Stimulated activated naive CD8-positive, alpha-beta T cell treated with anti-CD3 and anti-CD28 coated beads, Interleukin-15, Interleukin-2, amounts not matched to agents 100 U/mL and 50 U/mL, for 24 hours (primary cell): ENCODE data around the gene SEMA7A.

Experiments used
- ATAC-seq: fragments of 150-1000 bp; cut with Tn5 transposase; one replicate; pipeline ENCODE4 v1.10.0; 2021
- DNase-seq: peaks from one replicate; pipeline ENCODE4 v3.0.0; 2021

The SEMA7A gene

DNA sequence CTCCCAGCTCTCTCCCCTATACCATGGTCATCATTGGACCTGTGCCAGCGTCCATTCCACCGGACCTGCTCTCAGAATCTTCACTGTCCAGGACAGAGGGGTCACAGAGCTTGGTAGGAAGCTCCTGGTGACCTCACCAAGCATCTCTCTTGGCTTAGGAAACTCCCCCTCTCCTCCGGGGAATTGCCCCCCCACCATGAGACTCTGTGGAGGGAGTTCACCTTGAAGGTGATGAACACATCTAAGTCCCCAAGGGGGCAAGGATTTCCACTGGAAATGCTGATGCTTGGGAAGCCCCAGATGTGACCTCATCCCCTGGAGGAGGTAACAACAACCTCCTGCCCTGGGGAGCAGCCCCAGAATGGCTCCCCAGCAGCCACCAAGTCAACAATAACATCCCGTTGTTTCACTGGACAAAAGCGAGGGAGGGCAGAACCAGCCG, 3.2 kb downstream of the SEMA7A start:
- ATAC-seq: peak; percentile 17
- peak; percentile 56 for DNase-seq

DNA sequence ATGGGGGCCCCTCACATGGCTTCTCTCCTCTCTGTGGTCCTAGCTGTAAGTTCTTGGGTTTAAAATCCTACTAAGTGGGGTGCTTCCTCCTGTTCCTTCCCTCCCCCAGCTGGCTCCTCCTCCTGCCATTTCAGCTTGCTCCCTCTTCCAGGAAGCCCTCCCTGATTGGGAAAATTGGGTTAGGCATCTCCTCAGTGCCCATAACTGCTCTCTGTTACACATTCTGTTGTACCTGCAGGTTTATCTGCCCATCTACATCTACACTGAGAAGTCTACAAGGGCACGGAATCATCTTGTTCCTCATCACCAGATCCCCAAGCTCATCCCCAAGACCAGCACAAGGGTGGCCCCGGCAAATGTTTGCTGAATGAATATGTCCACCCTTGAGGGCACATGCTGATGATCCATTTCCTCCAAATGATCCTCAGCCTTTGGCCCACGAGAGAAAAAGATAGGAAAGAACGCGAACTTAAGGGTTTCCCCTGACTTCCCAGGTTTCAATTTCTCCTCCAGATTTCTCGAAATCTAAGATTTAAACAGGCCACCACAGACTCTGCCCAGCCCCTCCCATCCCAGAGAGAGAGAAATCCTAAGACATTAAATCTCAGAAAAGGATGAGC, 3.9 kb downstream of the SEMA7A start:
- no peak for ATAC-seq
- DNase-seq: no peak

DNA sequence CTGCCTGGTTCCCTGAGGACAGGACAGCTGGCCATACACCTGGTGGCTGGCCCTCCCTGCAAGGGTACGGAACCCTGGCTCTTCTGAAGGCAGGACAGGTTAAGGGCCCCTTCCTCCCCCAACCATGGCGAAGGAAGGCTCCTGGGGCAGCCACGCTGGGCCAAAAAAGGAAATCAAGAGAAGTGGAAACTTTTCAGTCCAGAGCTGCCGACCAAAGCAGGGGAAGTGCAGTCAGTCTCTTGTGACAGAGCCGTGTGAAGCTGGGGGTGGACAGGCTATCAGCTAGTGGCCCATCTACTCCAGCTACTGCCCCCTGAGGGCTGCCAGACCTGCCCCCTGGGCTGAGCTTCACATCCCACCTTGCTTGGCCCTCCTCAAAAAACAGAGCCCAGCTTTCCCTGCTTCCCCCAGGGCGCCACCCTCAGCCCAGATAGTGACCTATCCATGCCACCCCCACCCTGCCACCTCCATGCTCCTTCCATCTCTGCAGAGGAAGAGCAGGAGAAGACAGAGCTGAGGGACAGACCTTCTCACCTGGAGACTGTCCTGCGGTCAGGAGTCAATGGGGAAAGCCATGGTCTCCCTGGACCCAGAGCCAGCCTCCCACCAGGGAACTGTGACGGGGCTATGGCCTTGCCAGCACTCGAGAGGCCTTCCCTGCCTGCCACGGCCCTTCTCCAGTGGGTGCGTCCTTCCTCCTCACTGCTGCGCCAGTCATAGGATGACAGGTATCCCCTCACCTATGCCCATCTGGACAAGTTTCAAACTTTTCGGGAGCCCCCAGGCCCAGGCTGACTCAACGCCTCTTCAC, 4.6 kb downstream of the SEMA7A start:
- ATAC-seq (no peak), DNase-seq (no peak)

DNA sequence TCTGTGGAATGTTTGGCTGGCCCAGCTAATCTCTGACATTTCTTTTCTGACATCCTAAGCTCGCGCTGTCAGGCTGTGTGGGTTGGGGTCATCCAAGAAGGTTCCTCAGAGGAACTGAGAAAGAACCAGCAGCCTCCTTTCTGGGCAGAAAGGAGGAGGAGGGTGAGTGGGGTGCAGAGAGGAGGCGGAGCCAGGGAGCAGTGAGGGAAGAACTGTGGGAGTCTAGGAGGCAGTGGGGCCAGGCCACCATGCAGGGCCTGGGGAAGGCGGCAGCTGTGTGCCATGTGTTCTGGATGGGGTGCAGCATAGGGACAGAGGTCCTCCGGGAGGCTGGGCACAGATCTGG, 5.3 kb downstream of the SEMA7A start:
- DNase-seq: no peak
- ATAC-seq: no peak

DNA sequence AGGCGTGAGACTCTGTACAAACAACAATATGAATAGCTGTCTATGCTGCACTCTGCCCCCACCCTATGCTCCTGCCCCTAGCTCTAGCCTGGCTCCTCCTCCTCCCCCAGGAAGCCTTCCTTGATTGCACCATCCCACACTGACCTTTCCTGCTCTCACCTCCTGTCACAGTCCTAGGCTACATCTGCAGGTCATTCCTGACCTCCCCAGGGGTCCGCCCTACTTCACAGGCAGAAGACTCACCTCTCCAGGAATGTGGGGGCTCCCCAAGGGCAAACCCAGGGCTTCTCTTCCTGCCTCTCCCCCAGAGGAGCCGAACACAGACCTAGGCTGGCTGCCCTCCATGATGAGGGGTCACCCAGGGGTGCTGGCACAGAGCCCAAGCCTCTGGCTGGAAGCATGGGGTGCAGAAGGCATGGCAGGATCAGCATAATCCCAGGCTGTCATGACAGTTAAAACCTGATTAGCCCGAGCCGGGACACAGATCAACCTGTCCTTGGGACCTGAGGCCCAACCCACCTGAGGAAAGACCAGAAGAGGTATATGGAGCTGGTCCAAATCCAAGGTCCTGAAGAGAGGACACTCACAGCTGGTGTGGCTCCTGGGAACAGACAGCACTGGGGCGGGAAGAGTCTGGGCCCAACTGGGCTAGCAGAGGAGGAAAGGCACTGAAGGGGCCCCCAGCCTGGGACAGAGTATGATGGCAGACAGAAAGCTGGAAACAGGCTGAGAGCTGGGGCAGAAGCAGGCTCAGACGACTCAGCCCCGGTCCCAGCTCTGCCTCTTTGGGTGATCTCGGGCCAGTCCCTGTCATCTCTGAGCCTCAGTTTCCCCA, 5.9 kb downstream of the SEMA7A start:
- no peak for ATAC-seq
- no peak for DNase-seq

DNA sequence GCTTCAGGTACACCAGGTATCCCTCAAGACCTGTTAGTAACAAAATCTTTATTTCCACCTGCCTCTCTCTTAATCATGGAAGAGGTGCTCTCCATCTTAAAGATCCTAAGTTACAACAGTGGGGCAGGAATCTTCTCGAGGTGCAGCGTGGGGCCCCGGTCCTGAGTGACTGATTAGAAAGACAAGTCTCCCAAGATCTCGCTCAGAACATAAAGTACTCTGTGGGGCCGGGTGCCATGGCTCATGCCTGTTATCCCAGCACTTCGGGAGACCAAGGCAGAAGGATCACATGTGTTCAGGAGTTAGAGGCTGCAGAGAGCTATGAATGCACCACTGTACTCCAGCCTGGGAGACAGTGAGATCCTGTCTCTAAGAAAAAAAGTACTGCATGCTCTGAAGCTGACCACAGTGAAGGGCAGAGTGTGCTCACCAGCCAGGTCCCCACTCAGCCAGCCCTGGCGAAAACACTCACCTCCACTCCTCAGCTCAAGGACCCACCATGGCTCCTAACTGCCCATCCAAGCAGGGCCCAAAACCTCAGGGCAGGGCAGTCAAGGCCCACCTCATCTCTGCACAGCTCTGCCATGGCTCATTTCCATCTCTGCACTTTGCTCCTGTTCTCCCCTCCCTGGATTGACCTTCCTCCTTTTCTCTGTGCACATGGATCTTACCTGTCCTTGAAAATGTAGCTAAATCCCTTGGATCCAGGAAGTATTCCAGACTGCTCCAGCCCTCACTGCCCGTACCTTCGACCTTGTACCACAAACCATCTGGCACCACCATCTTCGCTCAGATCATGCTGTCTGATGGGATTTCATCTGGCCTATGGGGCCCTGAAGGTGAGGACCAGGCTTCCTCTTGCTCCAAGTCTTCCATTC, 7.1 kb downstream of the SEMA7A start:
- DNase-seq: no peak
- no peak for ATAC-seq

DNA sequence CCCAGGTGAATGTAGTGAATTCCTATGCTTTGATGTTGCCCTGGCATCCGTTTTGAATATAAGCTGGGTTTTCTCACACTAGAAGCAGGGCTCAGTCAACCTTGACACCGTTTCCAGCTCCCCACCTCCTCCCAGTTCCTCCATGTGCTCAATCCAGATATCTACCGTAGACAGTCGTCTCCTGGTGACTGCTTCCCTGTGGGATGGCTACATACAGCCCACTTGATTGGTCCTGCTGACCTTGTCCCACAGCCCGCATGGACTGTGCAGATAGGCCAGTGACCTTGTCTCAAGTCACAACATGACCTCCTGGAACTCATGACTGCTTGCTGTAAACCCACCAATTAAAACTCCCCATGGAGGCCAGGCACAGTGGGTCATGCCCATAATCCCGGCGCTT, 8.1 kb downstream of the SEMA7A start:
- DNase-seq (no peak), ATAC-seq (no peak)

DNA sequence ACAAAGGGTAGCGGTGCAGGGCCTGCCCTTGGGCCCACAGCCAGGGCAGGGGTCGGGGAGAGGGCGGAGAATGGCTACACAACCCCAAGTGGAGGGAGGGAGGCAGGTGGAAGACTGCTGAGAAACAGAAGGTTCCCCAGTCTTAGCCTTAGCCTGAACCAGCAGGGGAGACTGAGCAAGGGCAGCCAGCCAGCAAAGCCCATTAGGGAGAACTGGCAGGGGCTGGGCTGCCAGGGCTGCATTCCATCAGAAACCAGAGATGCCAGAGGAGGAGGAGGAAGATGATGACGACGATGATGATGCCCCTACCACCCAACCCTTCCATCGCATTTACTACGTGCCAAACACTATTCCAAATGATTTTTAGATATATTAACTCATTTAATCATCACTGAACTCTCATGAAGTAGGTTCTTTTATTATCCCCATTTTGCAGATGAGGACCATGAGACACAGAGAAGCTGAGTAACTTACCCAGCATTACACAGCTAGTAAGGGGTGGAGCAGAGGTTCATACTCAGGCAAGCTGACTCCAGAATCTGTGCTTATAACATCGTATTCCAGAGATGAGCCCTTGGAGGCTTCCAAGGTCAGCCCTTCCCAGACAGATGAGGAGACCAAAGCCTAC, 8.7 kb downstream of the SEMA7A start:
- ATAC-seq: no peak
- no peak for DNase-seq

DNA sequence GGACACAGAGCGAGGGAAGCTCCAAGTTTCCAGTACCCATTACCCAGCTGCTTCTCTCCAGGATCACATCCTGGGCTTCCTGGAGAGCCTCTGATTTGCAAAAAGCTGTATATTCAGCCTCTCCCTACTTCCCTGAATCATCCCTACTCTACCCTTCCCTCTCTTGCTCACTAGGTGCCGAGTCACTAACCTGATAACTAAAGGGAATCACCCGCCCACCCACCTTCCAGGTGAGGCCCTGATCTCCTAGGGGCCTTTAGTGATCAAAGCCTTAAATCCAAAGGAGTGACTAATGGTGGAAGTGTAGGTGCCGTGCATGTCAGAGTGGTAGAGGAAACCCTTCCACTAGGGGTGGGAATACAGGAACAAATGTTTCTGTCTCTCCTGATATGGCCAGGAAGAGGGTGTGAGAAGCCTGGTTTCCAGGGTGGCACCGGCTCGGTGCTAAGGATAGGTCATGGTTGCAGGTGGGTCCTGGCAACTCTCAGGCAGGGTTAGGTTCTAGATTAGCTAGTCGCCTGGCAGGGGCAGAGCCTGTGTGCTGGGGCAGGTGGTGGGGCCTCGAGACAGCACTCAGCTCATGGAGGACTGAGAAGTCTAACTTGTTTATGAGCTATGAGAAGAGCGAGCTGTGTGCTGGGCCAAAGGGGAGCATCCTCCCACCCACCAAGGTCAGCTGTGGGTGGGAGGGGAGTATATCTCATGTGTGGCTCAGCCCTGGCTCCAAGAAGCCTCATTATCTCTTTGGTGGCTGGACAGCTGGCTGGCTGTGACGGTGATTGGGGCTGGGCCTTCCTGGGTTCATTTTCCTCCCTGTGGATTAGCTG, 10.1 kb downstream of the SEMA7A start:
- no peak for ATAC-seq
- no peak for DNase-seq

DNA sequence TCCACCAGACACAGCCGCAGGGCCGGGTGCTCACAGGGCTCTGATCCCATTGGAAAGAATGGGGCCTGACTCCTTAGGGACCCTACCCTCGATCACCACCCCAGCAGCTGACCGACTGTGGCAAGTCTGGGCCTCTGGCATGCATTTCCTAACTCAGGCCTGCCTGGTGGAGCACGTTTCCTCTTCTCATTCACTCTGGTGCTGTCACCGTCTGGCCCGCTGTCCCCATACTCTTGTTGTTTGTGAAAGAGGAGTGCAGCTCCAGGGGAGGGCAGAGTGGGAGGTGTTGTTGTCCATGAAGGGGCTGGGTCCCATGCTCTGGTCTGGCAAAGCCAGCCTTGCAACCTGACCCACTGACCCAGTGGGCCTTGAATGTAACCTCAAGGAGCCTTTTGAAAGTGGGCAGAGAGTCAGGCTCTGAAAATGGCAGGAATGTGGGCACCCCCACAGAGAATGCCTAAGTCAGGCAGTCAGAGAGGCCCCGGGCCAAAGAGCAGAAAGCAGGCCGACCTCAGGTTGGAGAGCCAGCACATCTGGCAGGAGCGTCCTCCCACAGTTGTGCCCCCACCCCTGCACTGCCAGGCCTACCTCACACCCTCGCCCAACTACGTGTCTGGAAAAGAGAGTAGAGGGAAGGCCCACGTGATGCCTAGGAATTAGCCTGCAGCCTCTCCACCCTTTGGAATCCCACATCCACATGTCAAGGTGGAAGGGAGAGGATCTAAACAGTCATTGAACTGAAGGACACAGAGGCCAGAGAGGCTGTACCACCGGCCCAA, 10.9 kb downstream of the SEMA7A start:
- no peak for ATAC-seq

DNA sequence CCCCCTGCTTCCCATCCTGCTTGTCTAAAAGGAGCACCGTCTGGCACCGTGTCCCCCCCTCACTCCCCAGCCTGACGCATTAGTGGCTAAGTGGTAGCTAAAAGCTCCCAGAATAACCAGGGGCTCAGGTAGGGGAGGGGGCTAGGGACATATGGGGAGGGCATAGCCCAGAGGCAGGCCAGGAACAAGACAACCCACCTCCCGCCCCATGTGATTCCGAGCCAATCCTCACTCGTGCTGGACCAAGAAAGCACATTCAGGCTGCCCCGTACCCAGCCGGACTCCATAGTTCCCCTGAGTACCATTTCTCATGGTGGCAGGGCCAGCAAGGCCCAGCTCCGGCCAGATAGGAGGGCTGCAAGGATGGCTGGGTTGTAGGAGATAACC, 11.5 kb downstream of the SEMA7A start:
- ATAC-seq (no peak), DNase-seq (no peak)

More for the DNA sequence above, 10.9 kb downstream of the SEMA7A start:
- DNase-seq: no peak

DNA sequence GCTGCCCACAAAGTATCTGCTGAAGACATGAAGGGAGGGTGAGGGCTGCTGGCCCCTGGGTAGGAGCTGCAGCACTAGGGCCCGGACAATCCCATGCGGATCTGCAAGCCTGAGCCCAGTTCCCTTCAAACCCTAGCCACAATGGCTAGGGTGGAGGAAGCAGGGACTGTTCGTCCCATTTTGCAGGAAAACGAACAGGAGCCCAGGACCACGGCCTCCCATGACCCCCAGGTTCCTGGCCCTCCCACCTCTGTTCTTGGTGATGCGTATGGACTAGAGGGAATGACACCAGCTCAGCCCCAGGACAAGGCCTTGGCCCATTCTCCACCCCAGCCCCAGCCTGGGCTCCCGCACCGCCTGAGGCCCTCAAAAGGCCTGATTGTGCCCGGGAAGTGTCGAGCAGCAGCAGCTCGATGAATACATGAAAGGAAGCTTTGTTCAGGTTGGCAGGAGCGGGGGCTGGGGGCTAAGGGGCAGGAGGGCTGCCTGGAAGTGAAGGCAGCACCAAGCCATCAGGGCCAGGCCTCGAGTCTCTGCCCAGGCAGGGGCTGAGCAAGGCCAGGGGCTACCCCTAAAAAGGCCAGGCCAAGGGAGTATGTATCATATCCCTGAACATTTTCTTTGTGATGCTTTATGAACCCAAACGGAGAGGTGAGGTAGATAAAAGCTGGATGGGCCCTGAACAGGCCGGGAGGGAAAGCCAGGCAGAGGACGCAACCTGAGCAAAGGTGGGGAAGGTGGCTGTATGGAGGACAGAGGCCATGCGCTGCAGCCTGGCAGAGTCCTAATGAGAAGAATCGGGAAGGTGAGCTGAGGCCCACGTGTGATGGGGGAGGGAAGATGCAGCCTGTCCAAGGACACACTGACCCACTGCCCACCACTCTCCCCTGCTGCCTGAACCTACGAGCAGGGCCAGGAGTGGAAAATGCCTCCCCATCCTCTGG, 12.2 kb downstream of the SEMA7A start:
- DNase-seq (no peak), ATAC-seq (no peak)

DNA sequence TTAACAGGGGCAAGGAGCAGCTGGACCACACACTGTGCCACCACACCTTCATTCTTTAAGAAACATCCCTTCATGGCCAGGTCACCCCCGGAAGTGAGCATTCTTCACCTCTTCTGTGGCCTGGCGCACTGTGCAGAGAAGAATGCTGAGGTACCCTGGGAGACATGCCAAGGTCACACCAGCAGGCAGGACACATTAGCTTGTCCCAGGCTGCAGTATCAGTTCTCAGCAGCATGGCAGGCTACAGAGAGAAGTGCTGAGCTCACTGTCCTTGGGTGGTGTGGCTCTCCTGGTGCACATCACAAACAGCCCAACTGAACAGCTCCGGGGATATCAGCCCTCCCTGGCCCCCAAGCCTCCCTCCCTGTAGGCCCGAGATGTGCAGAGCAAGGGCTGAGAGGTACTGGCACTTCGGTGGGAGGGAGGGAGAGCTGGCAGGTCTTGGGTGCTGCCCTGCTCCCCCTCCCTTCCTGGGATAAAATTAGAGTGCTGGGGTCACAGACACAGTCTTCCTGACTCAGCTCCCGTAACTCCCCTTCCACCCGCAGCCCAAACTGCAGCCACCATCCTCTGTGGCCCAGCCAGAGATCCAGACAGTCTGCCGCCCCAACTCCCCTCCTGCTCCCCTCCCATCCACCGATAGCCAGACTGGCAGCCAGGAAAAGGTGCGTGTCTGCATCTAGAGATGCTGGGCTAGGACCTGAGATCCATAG, 13.4 kb downstream of the SEMA7A start:
- no peak for DNase-seq
- no peak for ATAC-seq

DNA sequence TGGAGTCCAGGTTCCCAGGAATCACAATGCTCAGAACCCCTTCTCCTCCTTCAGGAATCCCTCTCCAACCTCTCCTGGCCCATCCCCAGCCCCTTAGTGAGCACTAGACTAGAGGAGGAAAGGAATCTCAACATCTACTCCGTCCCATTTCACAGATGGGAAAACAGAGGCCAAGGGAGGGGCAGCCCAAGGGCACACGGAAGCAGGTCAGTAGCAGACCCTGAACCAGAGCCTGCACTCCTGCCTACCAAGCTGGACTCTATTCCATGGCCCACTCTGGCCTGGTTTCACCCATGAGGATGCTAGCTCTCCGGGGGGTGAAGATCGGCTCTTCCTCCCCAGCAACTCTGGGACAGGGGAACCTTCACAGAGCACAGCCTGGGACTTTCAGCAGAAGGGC, 14.3 kb downstream of the SEMA7A start:
- DNase-seq (no peak), ATAC-seq (no peak)

DNA sequence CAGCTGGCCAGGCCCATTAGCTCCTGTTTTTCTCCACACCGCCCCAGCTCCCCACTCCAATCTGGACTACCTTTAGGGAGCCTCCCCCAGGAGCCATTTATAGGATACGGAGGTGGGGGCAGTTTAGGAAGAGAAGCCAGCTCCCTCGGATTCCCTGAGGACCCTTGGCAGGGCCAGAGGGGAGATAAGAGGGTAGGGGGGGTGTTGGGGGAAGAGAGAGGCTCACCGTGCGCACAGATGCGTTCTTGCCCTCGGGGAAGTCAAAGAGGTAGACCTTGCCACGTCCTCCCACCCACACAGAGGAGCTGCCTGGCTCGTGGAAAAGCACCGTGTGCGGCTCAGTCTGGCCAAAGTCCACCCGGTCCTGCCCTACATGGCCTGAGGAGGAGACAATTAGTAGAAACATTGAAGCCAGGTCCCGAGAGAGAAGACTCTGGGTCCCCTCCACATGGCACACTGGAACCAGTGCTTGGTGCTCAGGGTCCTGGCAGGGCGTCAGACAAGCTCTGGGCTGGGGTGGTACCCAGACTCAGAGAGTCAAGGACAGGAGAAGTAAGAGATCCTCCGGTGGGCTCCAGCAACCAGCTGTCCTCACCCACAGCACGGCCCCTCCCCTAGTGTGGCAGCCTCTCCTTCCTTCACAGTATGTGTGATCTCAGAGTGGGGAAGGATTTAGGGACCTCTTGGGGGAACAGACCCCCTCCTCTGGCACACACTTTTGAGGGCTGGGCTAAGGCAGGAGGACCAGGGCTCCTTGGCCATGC, 15.0 kb downstream of the SEMA7A start:
- DNase-seq (no peak), ATAC-seq (no peak)

DNA sequence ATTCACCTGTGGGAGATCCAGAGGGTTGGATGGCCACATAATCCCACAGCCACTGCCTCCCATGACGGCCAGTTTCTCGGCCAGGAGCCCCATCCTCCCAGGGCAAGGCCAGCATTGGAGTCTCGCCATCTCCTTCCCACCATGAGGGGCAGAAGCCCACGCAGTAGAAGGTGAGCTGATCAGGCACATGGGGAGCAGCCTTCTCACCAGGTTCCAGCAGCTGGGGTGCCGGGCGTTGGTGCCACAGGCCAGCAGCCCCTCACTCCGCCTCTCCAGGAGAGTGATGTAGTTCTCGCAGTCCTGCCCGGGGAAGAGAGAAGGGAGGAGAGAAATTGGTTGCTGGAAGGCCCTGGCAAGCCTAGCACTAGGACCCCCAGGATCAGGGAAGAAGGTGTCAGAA, 16.1 kb downstream of the SEMA7A start:
- ATAC-seq (no peak), DNase-seq (no peak)

DNA sequence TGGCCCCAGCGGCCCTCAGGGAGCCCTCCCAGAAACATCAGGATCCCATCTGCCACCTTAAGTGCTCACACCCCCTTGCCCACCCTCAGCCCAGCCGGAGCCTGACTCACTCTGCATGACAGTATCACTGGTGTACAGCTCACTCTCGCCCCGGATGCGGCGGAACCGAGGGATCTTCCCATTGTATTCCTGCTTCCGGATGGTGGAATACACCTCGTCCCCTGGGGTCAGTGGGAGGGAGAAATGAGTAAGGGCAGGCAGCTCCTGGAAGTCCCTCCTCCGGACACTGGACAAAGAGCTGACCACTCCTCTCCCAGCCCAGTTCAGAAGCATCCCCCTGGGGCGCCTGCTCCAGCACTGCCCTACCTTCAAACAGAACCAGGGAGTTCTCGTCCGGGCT, 16.5 kb downstream of the SEMA7A start:
- no peak for DNase-seq
- ATAC-seq: no peak
